K562 (cell line): ENCODE results near the gene CSF3. TPM values are rescaled to one million over a fixed set of nuclear protein-coding genes. Genes with fewer than 3 reads are reported as not detected.

Experiments
- ASH1L ChIP-seq: fragments of 450-650 bp; IDR thresholded peaks from 2 replicates; pipeline ENCODE4 v1.6.1; 2018; ENCODE audit warnings: borderline replicate concordance, mild to moderate bottlenecking, low read depth; ENCODE audit not compliant: partially characterized antibody
- BRD4 ChIP-seq: fragments of 200-600 bp; sonication (generic); IDR thresholded peaks from 2 replicates; pipeline ENCODE4 v1.6.1; 2017; ENCODE audit warnings: inconsistent platforms
- CC2D1A ChIP-seq: fragments of 450-650 bp; IDR thresholded peaks from 2 replicates; pipeline ENCODE4 v1.6.1; 2017; ENCODE audit warnings: mild to moderate bottlenecking
- DACH1 ChIP-seq: fragments of 450-650 bp; IDR thresholded peaks from 2 replicates; pipeline ENCODE4 v1.6.1; 2018; ENCODE audit not compliant: partially characterized antibody
- DIDO1 ChIP-seq: fragments of 450-650 bp; IDR thresholded peaks from 2 replicates; pipeline ENCODE4 v1.6.1; 2016; ENCODE audit warnings: low read depth, missing biosample characterization, missing genetic modification characterization
- ELF4 ChIP-seq: fragments of 450-650 bp; formaldehyde crosslinking; IDR thresholded peaks from 2 replicates; pipeline ENCODE4 v1.4.0; 2022; ENCODE audit warnings: missing genetic modification characterization
- ETV6 ChIP-seq, 3 experiments: fragments of 150-350 bp in 1 of 3; sonication (generic) in 1 of 3; formaldehyde crosslinking in 1 of 3; IDR thresholded peaks; 2 replicates each; pipeline versions ENCODE4 v1.6.1 to v1.8.0; 2014 to 2022; ENCODE audit warnings: borderline replicate concordance in 2 of 3, low read depth in 2 of 3, antibody characterized with exemption in 1 of 3, low read length in 1 of 3, mild to moderate bottlenecking in 1 of 3, missing genetic modification reagents in 1 of 3
- MAFF ChIP-seq: IDR thresholded peaks from 2 replicates; pipeline ENCODE4 v1.6.1; 2012; ENCODE audit warnings: low read length, improper control_type of control experiment
- NR2F6 ChIP-seq: fragments of 450-650 bp; formaldehyde crosslinking; IDR thresholded peaks from 2 replicates; pipeline ENCODE4 v1.4.0; 2020; ENCODE audit warnings: mild to moderate bottlenecking
- POLR2AphosphoS2 ChIP-seq: IDR thresholded peaks from 2 replicates; pipeline ENCODE4 v1.6.1; 2012; ENCODE audit warnings: low read length, improper control_type of control experiment
- RB1 ChIP-seq: fragments of 450-650 bp; IDR thresholded peaks from 2 replicates; pipeline ENCODE4 v1.6.1; 2017; ENCODE audit warnings: low read depth, mild to moderate bottlenecking
- RBBP5 ChIP-seq: fragments of 200-600 bp; sonication (generic); IDR thresholded peaks from 2 replicates; pipeline ENCODE4 v1.6.1; 2012; ENCODE audit warnings: borderline replicate concordance, mild to moderate bottlenecking, low read length, control low read depth, inconsistent platforms; ENCODE audit not compliant: insufficient read depth, poor library complexity, severe bottlenecking
- SPI1 ChIP-seq: IDR thresholded peaks from 2 replicates; pipeline ENCODE4 v1.6.1; 2011; ENCODE audit warnings: low read depth, low read length, control low read depth, borderline replicate concordance
- TGIF2 ChIP-seq: sonication (generic); formaldehyde crosslinking; IDR thresholded peaks from 2 replicates; pipeline ENCODE4 v1.8.1; 2022; ENCODE audit warnings: mild to moderate bottlenecking, missing genetic modification reagents, moderate library complexity
- ZNF280A ChIP-seq: fragments of 450-650 bp; IDR thresholded peaks from 2 replicates; pipeline ENCODE4 v1.6.1; 2018; ENCODE audit warnings: mild to moderate bottlenecking, low read depth; ENCODE audit not compliant: partially characterized antibody
- ZNF583 ChIP-seq: fragments of 250-450 bp; sonication (Bioruptor Pico); IDR thresholded peaks from 2 replicates; pipeline ENCODE4 v1.4.0; 2020
- ZNF639 ChIP-seq, 2 experiments: fragments of 200-800 bp in 1 of 2; sonication (Bioruptor generic) in 1 of 2; sonication (generic) in 1 of 2; formaldehyde crosslinking in 1 of 2; IDR thresholded peaks in 1 of 2; conservative IDR thresholded peaks in 1 of 2; 2 replicates each; pipeline versions ENCODE4 v1.5.0 to v1.6.1; 2016 to 2020; ENCODE audit warnings: missing compliant biosample characterization in 1 of 2, missing genetic modification characterization in 1 of 2, missing genetic modification reagents in 1 of 2
- ZNF696 ChIP-seq: fragments of 250-450 bp; sonication (Bioruptor Pico); conservative IDR thresholded peaks from 2 replicates; pipeline ENCODE4 v1.4.0; 2020; ENCODE audit warnings: mild to moderate bottlenecking, moderate library complexity
- ZZZ3 ChIP-seq: fragments of 450-650 bp; IDR thresholded peaks from 2 replicates; pipeline ENCODE4 v1.6.1; 2016; ENCODE audit warnings: antibody characterized with exemption, mild to moderate bottlenecking, moderate library complexity
- polyA plus RNA-seq, 8 experiments: library from polyadenylated mRNA; depleted of rRNA in 4 of 8; stranded (reverse) in 5 of 8; unstranded in 3 of 8; fragments of >200 nt; fragmentation: Nextera tagmentation in 2 of 8; fragmentation: Illumina TruSeq in 1 of 8; extraction: Ambion mirVana in 2 of 8; extraction: Trizol in 1 of 8; gene quantifications; 2 replicates each; pipeline versions ENCODE4 v1.2.1 to v1.2.3, GENCODE V29; 2011 to 2014; ENCODE audit warnings: inconsistent platforms in 1 of 8, missing spikeins in 1 of 8
- total RNA-seq, 7 experiments: library from RNA; depleted of rRNA in 6 of 7; stranded (reverse); fragments of >200 nt in 6 of 7; fragmentation: Illumina TruSeq in 2 of 7; extraction: Trizol in 2 of 7; gene quantifications; 2 replicates each; pipeline versions ENCODE4 v1.2.1 to v1.2.3, GENCODE V29; 2011 to 2021; ENCODE audit warnings: low replicate concordance in 1 of 7
- TF ChIP-seq, protein P1 (sequence below): fragments of 450-650 bp; formaldehyde crosslinking; conservative IDR thresholded peaks from 2 replicates; pipeline ENCODE4 v1.4.0; 2022; ENCODE audit warnings: mild to moderate bottlenecking, missing genetic modification characterization
- TF ChIP-seq, protein P2 (sequence below): fragments of 450-650 bp; IDR thresholded peaks from 2 replicates; pipeline ENCODE4 v1.6.1; 2016; ENCODE audit warnings: borderline replicate concordance

The CSF3 gene
- total and polyA plus RNA-seq, 9 of the 15 experiments (the other 6 are each of a cell fraction or from before 2014, with no cell fraction given) = 0.19 TPM; not detected in 8

GRCh38 chr17:39980351-39981206 is 34.7 kb upstream of the CSF3 start, which contains the start of gene PSMD3 (continued):
- TF ChIP-seq DACH1 (peak; percentile 49), ZZZ3 (no peak), BRD4 (peak; percentile 80), POLR2AphosphoS2 (no peak), ASH1L (no peak), RB1 (peak; percentile 76), ZNF583 (CRISPR knock-in tag) (peak; percentile 73; the same call in 1 of the 2 replicates), ZNF280A (no peak), CC2D1A (no peak; the same call in 1 of the 2 replicates), NR2F6 (CRISPR knock-in tag) (0 out of 2 replicates have a peak, but pooled peaks have one; percentile 35), ELF4 (CRISPR knock-in tag) (no peak), RBBP5 (peak; percentile 99), DIDO1 (tag) (peak; percentile 61), MAFF (peak; percentile 1; the same call in 1 of the 2 replicates), ZNF696 (CRISPR knock-in tag) (no peak), ZNF639 (CRISPR knock-in tag; conservative IDR thresholded peaks at IDR 0.05 in 1 of 2, IDR thresholded peaks at IDR 0.05 in 1 of 2) (peak; percentile 4 to 83; a peak in 2 of 4 replicates), SPI1 (no peak), ETV6 (IDR thresholded peaks at IDR 0.05; ENCODE audit: borderline replicate concordance in 1 of 2, low read depth in 2 of 2, low read length in 1 of 2) (no peak), ETV6 (CRISPR knock-in tag; IDR thresholded peaks at IDR 0.05; ENCODE audit: borderline replicate concordance) (peak; percentile 60), TGIF2 (CRISPR knock-in tag) (no peak)
- TF ChIP-seq, protein P1, sequence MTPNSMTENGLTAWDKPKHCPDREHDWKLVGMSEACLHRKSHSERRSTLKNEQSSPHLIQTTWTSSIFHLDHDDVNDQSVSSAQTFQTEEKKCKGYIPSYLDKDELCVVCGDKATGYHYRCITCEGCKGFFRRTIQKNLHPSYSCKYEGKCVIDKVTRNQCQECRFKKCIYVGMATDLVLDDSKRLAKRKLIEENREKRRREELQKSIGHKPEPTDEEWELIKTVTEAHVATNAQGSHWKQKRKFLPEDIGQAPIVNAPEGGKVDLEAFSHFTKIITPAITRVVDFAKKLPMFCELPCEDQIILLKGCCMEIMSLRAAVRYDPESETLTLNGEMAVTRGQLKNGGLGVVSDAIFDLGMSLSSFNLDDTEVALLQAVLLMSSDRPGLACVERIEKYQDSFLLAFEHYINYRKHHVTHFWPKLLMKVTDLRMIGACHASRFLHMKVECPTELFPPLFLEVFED (CRISPR knock-in tag) = no peak; the same call in 1 of the 2 replicates
- TF ChIP-seq, protein P2, sequence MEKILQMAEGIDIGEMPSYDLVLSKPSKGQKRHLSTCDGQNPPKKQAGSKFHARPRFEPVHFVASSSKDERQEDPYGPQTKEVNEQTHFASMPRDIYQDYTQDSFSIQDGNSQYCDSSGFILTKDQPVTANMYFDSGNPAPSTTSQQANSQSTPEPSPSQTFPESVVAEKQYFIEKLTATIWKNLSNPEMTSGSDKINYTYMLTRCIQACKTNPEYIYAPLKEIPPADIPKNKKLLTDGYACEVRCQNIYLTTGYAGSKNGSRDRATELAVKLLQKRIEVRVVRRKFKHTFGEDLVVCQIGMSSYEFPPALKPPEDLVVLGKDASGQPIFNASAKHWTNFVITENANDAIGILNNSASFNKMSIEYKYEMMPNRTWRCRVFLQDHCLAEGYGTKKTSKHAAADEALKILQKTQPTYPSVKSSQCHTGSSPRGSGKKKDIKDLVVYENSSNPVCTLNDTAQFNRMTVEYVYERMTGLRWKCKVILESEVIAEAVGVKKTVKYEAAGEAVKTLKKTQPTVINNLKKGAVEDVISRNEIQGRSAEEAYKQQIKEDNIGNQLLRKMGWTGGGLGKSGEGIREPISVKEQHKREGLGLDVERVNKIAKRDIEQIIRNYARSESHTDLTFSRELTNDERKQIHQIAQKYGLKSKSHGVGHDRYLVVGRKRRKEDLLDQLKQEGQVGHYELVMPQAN = peak; percentile 83
